Duodenal mucosa (tissue), 2 donors: ENCODE data around the gene ANK3.

Experiments used
- H3K27ac ChIP-seq: one replicate; pipeline ENCODE4 v1.7.0; 2013; ENCODE audit warnings: low read depth, low read length
- H3K27me3 ChIP-seq, 2 donors: one replicate each; pipeline ENCODE4 v1.7.0; 2013; ENCODE audit warnings: low read length in 2 of 2, control low read depth in 1 of 2; ENCODE audit not compliant: insufficient read depth in 2 of 2, control insufficient read depth in 1 of 2
- H3K36me3 ChIP-seq, 2 donors: one replicate each; pipeline ENCODE4 v1.7.0; 2013; ENCODE audit warnings: low read length in 2 of 2, control low read depth in 1 of 2; ENCODE audit not compliant: insufficient read depth in 2 of 2, control insufficient read depth in 1 of 2
- H3K4me1 ChIP-seq, 2 donors: one replicate each; pipeline ENCODE4 v1.7.0; 2013; ENCODE audit warnings: low read length in 2 of 2, control low read depth in 1 of 2; ENCODE audit not compliant: insufficient read depth in 2 of 2, control insufficient read depth in 1 of 2
- H3K4me3 ChIP-seq, 2 donors: one replicate each; pipeline ENCODE4 v1.7.0; 2013; ENCODE audit warnings: low read length in 2 of 2, low read depth in 1 of 2
- H3K9ac ChIP-seq, 2 donors: one replicate each; pipeline ENCODE4 v1.7.0; 2013; ENCODE audit warnings: low read length in 2 of 2, low read depth in 1 of 2
- H3K9me3 ChIP-seq, 2 donors: one replicate each; pipeline ENCODE4 v1.7.0; 2013; ENCODE audit warnings: low read length in 2 of 2, control low read depth in 1 of 2; ENCODE audit not compliant: control insufficient read depth in 1 of 2

The ANK3 gene

GRCh38 chr10:60069311-60069710, 320.4 kb downstream of the ANK3 start:
- Histone ChIP-seq H3K27ac (no peak overlapping the region), H3K9me3 (no peaks in the 10 kb centered on the region), H3K9ac (no peak overlapping the region), H3K4me3 (no peak overlapping the region), H3K4me1 (no peaks in the 10 kb centered on the region), H3K27me3 (no peaks in the 10 kb centered on the region), H3K36me3 (peaks cover 0 to 4% of the 10 kb centered on the region in 2 donors)

- H3K9ac ChIP-seq, result no peak overlapping the region
- H3K27me3 ChIP-seq, result no peaks in the 10 kb centered on the region
- no peaks in the 10 kb centered on the region for H3K9me3 ChIP-seq
- H3K4me1 ChIP-seq, result no peaks in the 10 kb centered on the region
- no peak overlapping the region for H3K27ac ChIP-seq
- H3K36me3 ChIP-seq, result peaks cover 0 to 3% of the 10 kb centered on the region in 2 donors
- no peak overlapping the region for H3K4me3 ChIP-seq
These were observed 339.3 kb downstream of the ANK3 start for GRCh38 chr10:60050366-60050765.

GRCh38 chr10:60048091-60048501, 341.6 kb downstream of the ANK3 start:
- Histone ChIP-seq H3K36me3 (no peaks in the 10 kb centered on the region), H3K27ac (no peak overlapping the region), H3K4me3 (no peak overlapping the region), H3K4me1 (peaks cover 7 to 12% of the 10 kb centered on the region in 2 donors), H3K9me3 (no peaks in the 10 kb centered on the region), H3K27me3 (no peaks in the 10 kb centered on the region), H3K9ac (no peak overlapping the region)

GRCh38 chr10:60045571-60045970, 344.1 kb downstream of the ANK3 start:
- Histone ChIP-seq H3K27ac (no peak overlapping the region), H3K9me3 (no peaks in the 10 kb centered on the region), H3K9ac (no peak overlapping the region), H3K4me1 (peaks cover 30 to 37% of the 10 kb centered on the region in 2 donors), H3K4me3 (no peak overlapping the region), H3K36me3 (no peaks in the 10 kb centered on the region), H3K27me3 (no peaks in the 10 kb centered on the region)

- no peaks in the 10 kb centered on the region for H3K36me3 ChIP-seq
- H3K9ac ChIP-seq, result no peak overlapping the region
- H3K4me3 ChIP-seq, result no peak overlapping the region
- H3K27me3 ChIP-seq, result no peaks in the 10 kb centered on the region
- peaks cover 31 to 38% of the 10 kb centered on the region in 2 donors for H3K4me1 ChIP-seq
- no peak overlapping the region for H3K27ac ChIP-seq
- H3K9me3 ChIP-seq, result no peaks in the 10 kb centered on the region
These were observed 344.7 kb downstream of the ANK3 start for GRCh38 chr10:60044971-60045370.

- Histone ChIP-seq H3K27me3 (no peaks in the 10 kb centered on the region), H3K4me1 (peaks cover 31 to 38% of the 10 kb centered on the region in 2 donors), H3K27ac (no peak overlapping the region), H3K36me3 (no peaks in the 10 kb centered on the region), H3K4me3 (no peak overlapping the region), H3K9ac (no peak overlapping the region), H3K9me3 (no peaks in the 10 kb centered on the region)
These were observed 345.4 kb downstream of the ANK3 start for GRCh38 chr10:60044242-60044641.

GRCh38 chr10:60043561-60044241, 346.0 kb downstream of the ANK3 start:
- Histone ChIP-seq H3K4me1 (peaks cover 31 to 38% of the 10 kb centered on the region in 2 donors), H3K9me3 (no peaks in the 10 kb centered on the region), H3K27me3 (no peaks in the 10 kb centered on the region), H3K27ac (no peak overlapping the region), H3K36me3 (no peaks in the 10 kb centered on the region), H3K9ac (no peak overlapping the region), H3K4me3 (no peak overlapping the region)

- H3K4me3 ChIP-seq, result peak overlapping the region; percentile 30 to 37
- H3K36me3 ChIP-seq, result no peaks in the 10 kb centered on the region
- no peak overlapping the region for H3K27ac ChIP-seq
- H3K9ac ChIP-seq, result no peak overlapping the region
- peaks cover 31 to 38% of the 10 kb centered on the region in 2 donors for H3K4me1 ChIP-seq
- no peaks in the 10 kb centered on the region for H3K27me3 ChIP-seq
- H3K9me3 ChIP-seq, result no peaks in the 10 kb centered on the region
These were observed 346.8 kb downstream of the ANK3 start for GRCh38 chr10:60042914-60043313.

GRCh38 chr10:60042262-60042661, 347.4 kb downstream of the ANK3 start:
- Histone ChIP-seq H3K27me3 (no peaks in the 10 kb centered on the region), H3K4me3 (peak overlapping the region; percentile 30 to 37), H3K9ac (no peak overlapping the region), H3K4me1 (peaks cover 31 to 38% of the 10 kb centered on the region in 2 donors), H3K36me3 (no peaks in the 10 kb centered on the region), H3K27ac (no peak overlapping the region), H3K9me3 (no peaks in the 10 kb centered on the region)

- Histone ChIP-seq H3K9me3 (no peaks in the 10 kb centered on the region), H3K36me3 (no peaks in the 10 kb centered on the region), H3K4me1 (peaks cover 31 to 38% of the 10 kb centered on the region in 2 donors), H3K9ac (no peak overlapping the region), H3K27ac (no peak overlapping the region), H3K27me3 (no peaks in the 10 kb centered on the region), H3K4me3 (peak overlapping the region; percentile 15 to 37)
These were observed 348.1 kb downstream of the ANK3 start for GRCh38 chr10:60041489-60042133.
